Astrocyte of the spinal cord (primary cell): ENCODE data around the gene EIF1AD.

Experiments
- DNase-seq: peaks from one replicate; pipeline ENCODE4 v3.0.0; 2011; ENCODE audit warnings: low read depth, low spot score
- H3K4me3 ChIP-seq: 2 replicates; pipeline ENCODE4 v1.5.1; 2011; ENCODE audit warnings: low read depth, mild to moderate bottlenecking, low read length, moderate library complexity
- CTCF ChIP-seq: IDR thresholded peaks from 2 replicates; pipeline ENCODE4 v1.5.1; 2012; ENCODE audit warnings: low read depth, mild to moderate bottlenecking, low read length, inconsistent platforms
- in situ Hi-C: cut with HindIII; loops from 2 replicates; pipeline ENCODE4 v1.10.0; 2017; ENCODE audit warnings: low sequenced_read_pairs

EIF1AD gene

GRCh38 chr11:66008468-66009101 is 6.6 kb upstream of the EIF1AD start:
- no peak for TF ChIP-seq CTCF
- H3K4me3 ChIP-seq: no peak overlapping the region
- no peak for DNase-seq
- in situ Hi-C loops: no loop called here

GRCh38 chr11:66008095-66008467 is 6.1 kb upstream of the EIF1AD start:
- no peak for DNase-seq
- H3K4me3 ChIP-seq: no peak overlapping the region
- TF ChIP-seq CTCF: no peak
- in situ Hi-C loops: no loop called here

GRCh38 chr11:66007201-66007634 is 5.3 kb upstream of the EIF1AD start:
- H3K4me3 ChIP-seq: no peak overlapping the region
- no peak for TF ChIP-seq CTCF
- in situ Hi-C loops: no loop called here
- no peak for DNase-seq

- TF ChIP-seq CTCF: no peak
- in situ Hi-C loops: no loop called here
- no peak overlapping the region for H3K4me3 ChIP-seq
- no peak for DNase-seq
Observed at GRCh38 chr11:66006891-66007176, 4.9 kb upstream of the EIF1AD start.

GRCh38 chr11:66006134-66006890 is 4.4 kb upstream of the EIF1AD start:
- no peak overlapping the region for H3K4me3 ChIP-seq
- no peak for TF ChIP-seq CTCF
- in situ Hi-C loops: no loop called here
- DNase-seq: no peak

- no peak for DNase-seq
- TF ChIP-seq CTCF: no peak
- H3K4me3 ChIP-seq: no peak overlapping the region
- in situ Hi-C loops: no loop called here
Observed at GRCh38 chr11:66004186-66004585, 2.2 kb upstream of the EIF1AD start.
